Measurements from ENCODE around the gene UNCX.

DNA sequence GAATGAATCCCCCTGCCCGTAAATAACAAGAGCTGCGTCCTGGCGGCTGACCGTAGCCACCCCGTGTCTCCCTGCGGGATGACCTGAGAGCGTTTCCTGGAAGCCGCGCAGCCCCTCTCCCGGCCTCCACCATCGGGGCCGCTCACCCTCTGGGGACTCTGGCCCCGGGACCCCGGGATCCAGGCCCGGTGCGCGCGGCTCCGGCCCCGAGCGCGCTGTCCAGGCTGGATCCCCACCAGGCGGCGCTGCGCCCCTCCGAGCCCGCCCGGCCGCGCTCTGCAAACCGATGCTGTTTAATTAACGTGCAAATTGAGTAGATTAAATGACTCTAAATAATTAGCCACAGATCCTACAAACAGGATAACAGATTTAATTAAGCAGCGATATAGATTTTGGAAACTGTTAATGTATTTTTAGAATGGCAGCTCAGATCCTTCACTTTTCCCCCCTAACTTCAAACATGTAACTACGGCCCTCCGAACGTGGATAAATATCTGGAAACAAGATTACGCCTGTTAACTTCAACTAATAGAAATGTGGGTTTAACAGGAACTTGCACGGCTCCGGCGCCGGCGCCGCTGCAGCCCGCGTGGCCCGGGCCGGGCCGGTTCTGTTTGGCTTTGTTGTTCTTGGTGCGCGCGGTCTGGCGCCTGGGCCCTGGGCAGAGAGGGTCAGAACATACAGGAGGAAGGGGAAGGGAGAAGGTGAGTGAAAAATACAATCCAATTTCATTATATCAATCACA lies 7.1 kb upstream of the UNCX start:
- TF ChIP-seq ZNF274 (IDR thresholded peaks at IDR 0.05; ENCODE audit: low read depth, low read length): no peak
- TF ChIP-seq YY1 (IDR thresholded peaks at IDR 0.05; ENCODE audit: insufficient read depth, insufficient read length): no peak
- TF ChIP-seq SUZ12 (IDR thresholded peaks at IDR 0.05; ENCODE audit: extremely low read depth, insufficient read depth, insufficient read length): no peak

Measured in NT2/D1 (cell line).